ENCODE results near the gene AFAP1L2.
A peak's percentile ranks its signal among the peaks of the same experiment; 100 is the strongest.

The AFAP1L2 gene

DNA sequence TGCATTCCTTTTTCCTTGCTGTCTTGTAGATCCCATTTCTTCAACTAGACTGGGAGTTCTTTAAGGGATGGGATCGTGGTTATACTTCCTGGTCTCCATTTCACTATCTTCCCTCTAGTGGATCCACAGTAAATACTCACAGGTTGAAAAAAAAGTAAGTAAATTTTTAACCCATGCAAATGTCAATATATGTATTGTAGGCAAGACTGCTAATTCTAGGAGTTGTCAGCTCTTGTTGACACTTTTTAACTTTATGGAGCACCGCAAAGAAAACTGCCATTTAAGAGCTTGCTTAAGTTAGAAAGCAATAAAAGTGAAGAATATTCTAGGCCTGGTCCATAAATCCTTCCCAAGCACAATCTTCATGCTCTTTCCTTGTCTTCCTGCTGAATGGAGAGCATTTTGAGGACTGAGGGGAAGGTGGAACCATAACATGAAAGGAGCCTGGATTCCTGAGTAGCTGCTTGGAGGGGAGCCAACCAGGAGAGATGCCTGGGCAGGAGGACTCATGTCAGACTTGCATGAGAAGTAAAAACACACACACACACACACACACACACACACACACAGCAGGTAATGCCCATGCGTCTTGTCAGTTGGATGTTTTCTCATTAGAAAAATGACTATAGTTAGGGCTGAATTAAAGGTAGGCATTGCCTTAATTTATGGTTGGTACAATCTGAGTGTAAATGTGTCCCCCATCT, 133.1 kb downstream of the AFAP1L2 start:
- DNase-seq (ENCODE audit: low read depth), result no peak

- DNase-seq (ENCODE audit: low read depth), result no peak
Observed at GRCh38 chr10:114266521-114266920, 137.8 kb downstream of the AFAP1L2 start.

- peak; percentile 27 for DNase-seq (ENCODE audit: low read depth)
Observed at GRCh38 chr10:114265392-114266053, 138.8 kb downstream of the AFAP1L2 start.

GRCh38 chr10:114262496-114262895, 141.8 kb downstream of the AFAP1L2 start:
- no peak for DNase-seq (ENCODE audit: low read depth)

GRCh38 chr10:114261076-114261475, 143.2 kb downstream of the AFAP1L2 start:
- DNase-seq (ENCODE audit: low read depth), result no peak

- no peak for DNase-seq (ENCODE audit: low read depth)
Observed at GRCh38 chr10:114260366-114260765, 143.9 kb downstream of the AFAP1L2 start.

- DNase-seq (ENCODE audit: low read depth), result peak; percentile 44
Observed at GRCh38 chr10:114259824-114260223, 144.5 kb downstream of the AFAP1L2 start.

DNA sequence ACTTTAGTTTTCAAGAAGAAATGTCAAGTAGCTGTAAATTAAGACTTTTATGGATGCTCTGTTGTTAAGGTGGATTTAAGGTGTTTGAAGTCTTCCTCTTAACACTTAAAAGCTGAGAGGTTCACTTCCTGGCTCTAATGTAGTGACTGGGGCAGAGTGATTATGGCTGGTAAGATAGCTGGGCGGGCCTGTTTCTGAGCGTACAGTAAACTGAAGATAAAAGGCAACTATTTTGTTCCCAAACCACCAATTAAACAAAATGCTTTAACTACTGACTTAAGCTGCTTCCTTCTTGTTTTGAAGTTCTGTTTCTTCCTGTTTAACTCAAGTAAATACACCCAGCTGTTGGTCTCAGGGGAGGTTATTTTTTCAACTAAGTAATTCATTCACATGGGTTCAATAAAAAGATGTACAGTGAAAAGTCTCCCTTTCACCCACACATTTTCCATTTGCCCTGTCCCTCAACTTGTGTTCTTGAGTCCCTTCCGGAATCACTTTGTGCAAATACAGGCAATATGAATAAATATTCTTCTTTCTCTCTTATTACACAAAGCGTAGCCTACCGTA, 145.9 kb downstream of the AFAP1L2 start:
- no peak for DNase-seq (ENCODE audit: low read depth)

DNA sequence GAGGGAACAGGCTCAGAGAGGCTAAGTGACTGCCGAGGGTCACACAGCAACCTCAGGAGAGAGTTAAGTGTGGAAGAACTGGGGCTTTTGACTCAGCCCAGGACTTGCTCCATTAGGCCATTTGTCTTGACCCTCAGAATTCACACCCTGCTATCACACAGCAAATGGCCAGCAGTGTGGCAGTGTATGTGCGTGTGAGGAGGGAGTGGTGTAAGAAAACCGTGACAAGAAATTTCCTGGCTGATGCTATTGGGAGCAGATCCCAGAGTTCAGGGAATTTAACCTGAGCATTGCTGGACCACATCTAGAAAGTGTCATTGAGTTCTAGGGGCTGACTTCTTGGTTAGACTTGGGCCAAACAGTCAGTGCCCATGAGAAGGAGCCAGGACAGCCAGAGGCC, 146.8 kb downstream of the AFAP1L2 start:
- no peak for DNase-seq (ENCODE audit: low read depth)

DNA sequence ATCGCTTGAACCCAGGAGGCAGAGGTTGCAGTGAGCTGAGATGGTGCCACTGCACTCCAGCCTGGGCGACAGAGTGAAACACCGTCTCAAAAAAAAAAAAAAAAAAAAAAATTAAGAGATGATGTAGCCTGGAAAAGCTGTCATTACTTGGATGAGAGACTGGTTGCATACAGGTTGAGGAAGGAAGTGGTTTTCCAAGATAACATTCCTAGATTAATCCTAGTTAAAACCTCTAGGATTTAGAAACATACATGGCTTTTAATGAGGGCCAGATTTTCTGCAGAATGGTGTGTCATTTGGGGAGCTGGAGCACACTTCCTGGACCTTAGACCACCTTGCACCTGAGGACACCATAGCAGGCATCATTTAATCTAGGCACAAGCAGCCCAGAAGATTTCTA, 147.5 kb downstream of the AFAP1L2 start:
- no peak for DNase-seq (ENCODE audit: low read depth)

DNA sequence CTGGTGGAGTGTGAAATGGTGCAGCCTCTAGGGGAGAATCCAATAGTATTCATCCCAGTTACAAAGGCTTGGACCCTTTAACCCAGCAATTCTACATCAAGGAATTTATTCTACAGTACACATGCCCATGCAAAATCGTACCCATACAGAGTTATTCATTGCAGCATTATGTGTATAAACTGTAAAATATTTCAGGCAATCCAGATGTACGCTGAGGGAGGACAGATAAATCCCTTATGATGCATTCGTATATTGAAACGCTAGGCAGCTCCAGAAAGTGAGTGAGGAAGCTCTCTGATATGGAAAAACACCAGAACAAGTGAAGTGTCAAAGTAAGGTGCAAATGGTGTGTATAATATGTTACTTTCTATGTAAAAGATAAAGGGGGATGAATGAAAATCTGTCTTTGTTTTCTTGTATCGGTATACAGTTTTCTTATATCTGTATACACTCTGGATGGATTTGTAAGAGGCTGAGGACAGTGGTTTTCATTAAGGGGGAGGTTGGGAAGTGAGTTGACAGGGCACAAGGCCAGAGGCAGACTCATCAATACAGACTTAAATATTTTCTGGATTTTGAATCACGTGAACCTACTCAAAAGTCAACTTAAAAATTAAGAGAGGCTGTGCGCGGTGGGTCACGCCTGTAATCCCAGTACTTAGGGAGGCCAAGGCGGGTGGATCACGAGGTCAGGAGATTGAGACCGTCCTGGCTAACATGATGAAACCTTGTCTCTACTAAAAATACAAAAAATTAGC, 148.1 kb downstream of the AFAP1L2 start:
- no peak for DNase-seq (ENCODE audit: low read depth)

GRCh38 chr10:114255227-114255626, 149.1 kb downstream of the AFAP1L2 start:
- no peak for DNase-seq (ENCODE audit: low read depth)

DNA sequence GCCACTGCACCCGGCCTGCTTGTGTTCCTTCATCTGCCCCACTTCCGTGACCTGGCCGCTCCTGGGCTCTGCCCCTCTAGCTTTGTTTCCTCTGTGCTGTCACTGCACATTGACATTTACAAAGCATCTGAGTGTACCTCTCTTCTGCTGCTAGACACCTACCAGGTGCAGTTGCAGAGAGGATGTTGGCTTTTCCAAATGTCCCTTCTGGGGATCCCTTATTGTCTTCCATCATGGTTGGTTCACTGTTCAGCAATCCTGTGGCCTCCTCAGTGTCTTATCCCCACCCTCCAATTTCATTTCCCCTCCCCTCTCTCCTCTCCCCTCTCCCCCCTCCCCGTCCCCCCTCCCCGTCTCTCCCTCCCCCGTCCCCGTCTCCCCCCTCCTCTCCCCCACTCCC, 151.4 kb downstream of the AFAP1L2 start:
- no peak for DNase-seq (ENCODE audit: low read depth)

DNA sequence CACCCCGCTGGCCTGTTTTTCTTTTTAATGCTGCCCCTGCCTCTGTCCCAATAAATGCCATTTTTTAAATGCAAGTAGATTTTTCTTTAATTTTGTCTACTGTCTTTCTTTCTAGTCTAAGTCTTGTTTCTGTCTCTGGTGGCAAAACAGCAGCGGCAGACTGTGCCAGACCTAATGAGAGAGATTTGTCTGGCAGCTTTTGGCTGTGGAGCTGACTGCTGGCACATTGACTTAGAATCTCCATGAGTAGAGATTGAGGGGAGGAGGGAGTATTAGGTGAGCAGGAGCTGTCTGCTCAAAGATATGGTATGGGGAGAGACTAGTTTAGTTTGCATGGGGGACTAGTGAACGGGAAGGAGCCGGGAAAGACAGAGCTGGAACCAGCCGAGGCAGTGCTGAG, 152.2 kb downstream of the AFAP1L2 start:
- no peak for DNase-seq (ENCODE audit: low read depth)

DNA sequence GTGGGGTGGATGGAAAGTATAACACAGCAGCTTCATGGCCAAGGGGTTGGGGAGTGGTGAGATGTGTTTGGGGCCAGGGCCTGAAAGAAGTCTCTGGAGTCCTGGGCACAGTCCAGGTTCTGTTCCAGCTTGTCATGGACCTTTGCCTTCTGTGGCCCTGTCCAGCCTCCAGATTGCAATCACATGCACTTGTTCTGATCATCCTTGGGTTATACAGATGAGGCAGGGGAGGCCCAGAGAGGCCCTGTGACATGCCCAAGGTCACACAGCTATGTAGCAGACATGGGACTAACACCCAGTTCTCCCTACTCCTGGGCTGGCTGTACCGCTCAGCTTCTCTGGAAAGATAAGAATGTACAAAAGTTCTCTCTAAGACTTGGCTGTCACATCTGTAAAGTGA, 153.6 kb downstream of the AFAP1L2 start:
- no peak for DNase-seq (ENCODE audit: low read depth)

- no peak for DNase-seq (ENCODE audit: low read depth)
Observed at GRCh38 chr10:114250236-114250635, 154.1 kb downstream of the AFAP1L2 start.

DNA sequence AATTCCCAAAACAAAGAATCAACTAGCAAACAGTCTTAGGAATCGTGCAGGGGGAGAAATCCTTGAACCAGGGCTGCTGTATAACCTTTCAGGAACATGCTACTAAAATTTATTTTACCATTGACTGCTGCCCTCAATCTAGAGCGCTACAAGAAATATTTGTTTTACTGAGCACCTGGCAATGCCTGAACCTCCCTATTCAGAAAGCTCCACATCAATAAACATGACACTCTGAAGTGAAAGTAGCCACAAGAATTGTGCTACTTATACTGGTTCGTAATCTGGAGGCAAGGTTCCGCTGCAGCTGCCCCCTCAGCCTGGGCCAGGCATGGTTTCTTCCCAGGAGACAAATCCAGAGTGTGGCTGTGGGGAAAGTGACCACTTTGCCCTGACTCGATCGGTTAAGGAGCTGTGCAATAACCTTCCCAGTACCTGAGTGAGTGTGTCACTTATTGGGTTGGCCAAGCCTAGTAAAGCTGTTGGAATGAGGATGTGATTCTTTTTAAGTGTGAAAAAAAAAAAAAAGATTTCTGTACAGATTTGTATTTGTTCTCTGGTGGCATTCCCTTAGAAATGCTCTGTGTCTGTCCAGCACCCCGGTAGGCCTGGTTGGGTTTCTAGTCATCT, 157.5 kb downstream of the AFAP1L2 start:
- no peak for DNase-seq (ENCODE audit: low read depth)

- DNase-seq (ENCODE audit: low read depth), result no peak
Observed at GRCh38 chr10:114245121-114245791, 159.0 kb downstream of the AFAP1L2 start.

Measured in fibroblast of gingiva (primary cell).